SK-N-SH (cell line): Measurements from ENCODE around the gene CNTN2.
A peak's percentile ranks its signal among the peaks of the same experiment; 100 is the strongest.

Experiments used
- CHD2 ChIP-seq: fragments of 150-350 bp; IDR thresholded peaks from 2 replicates; pipeline ENCODE4 v1.6.1; 2018; ENCODE audit warnings: low read length; ENCODE audit not compliant: partially characterized antibody
- CTCF ChIP-seq: fragments of 200-600 bp; sonication (generic); IDR thresholded peaks from 2 replicates; pipeline ENCODE4 v1.6.1; 2017; ENCODE audit warnings: antibody characterized with exemption, mild to moderate bottlenecking, moderate library complexity
- ELF1 ChIP-seq: IDR thresholded peaks from 2 replicates; pipeline ENCODE4 v1.4.0; 2012
- EZH2phosphoT487 ChIP-seq: fragments of 200-600 bp; sonication (generic); IDR thresholded peaks from 2 replicates; pipeline ENCODE4 v1.6.1; 2017; ENCODE audit warnings: low read depth, mixed run types, mild to moderate bottlenecking, antibody characterized with exemption, moderate library complexity, borderline replicate concordance
- FOSL2 ChIP-seq: IDR thresholded peaks from 2 replicates; pipeline ENCODE4 v1.4.0; 2012; ENCODE audit warnings: low read depth, mild to moderate bottlenecking, moderate library complexity, borderline replicate concordance
- GABPA ChIP-seq: IDR thresholded peaks from 2 replicates; pipeline ENCODE4 v1.4.0; 2012; ENCODE audit warnings: low read depth, mild to moderate bottlenecking
- GATA2 ChIP-seq: sonication (generic); formaldehyde crosslinking; IDR thresholded peaks from 2 replicates; pipeline ENCODE4 v1.5.0; 2020; ENCODE audit warnings: mild to moderate bottlenecking, missing genetic modification reagents
- NFIC ChIP-seq: IDR thresholded peaks from 2 replicates; pipeline ENCODE4 v1.4.0; 2012; ENCODE audit warnings: borderline replicate concordance
- REST ChIP-seq: IDR thresholded peaks from 2 replicates; pipeline ENCODE4 v1.6.1; 2012; ENCODE audit warnings: mild to moderate bottlenecking, low read depth, low read length, moderate library complexity
- RXRA ChIP-seq: IDR thresholded peaks from 2 replicates; pipeline ENCODE4 v1.4.0; 2012; ENCODE audit warnings: low read depth, mild to moderate bottlenecking, borderline replicate concordance
- SIN3A ChIP-seq: IDR thresholded peaks from 2 replicates; pipeline ENCODE4 v1.6.1; 2012; ENCODE audit warnings: low read depth, mild to moderate bottlenecking, low read length, moderate library complexity, borderline replicate concordance
- USF2 ChIP-seq: fragments of 150-350 bp; IDR thresholded peaks from 2 replicates; pipeline ENCODE4 v1.6.1; 2017; ENCODE audit warnings: antibody characterized with exemption, low read length, low read depth, borderline replicate concordance

GRCh38 chr1:205066141-205066818 lies 23.3 kb downstream of the CNTN2 start:
- TF ChIP-seq CTCF (peak; percentile 26; the same call in 1 of the 2 replicates), EZH2phosphoT487 (no peak), RXRA (no peak), FOSL2 (no peak), CHD2 (no peak), GABPA (no peak), USF2 (no peak), REST (no peak), SIN3A (no peak), ELF1 (no peak), GATA2 (no peak), NFIC (no peak)
